Measurements from ENCODE around the gene PARP12.

PARP12 gene

DNA sequence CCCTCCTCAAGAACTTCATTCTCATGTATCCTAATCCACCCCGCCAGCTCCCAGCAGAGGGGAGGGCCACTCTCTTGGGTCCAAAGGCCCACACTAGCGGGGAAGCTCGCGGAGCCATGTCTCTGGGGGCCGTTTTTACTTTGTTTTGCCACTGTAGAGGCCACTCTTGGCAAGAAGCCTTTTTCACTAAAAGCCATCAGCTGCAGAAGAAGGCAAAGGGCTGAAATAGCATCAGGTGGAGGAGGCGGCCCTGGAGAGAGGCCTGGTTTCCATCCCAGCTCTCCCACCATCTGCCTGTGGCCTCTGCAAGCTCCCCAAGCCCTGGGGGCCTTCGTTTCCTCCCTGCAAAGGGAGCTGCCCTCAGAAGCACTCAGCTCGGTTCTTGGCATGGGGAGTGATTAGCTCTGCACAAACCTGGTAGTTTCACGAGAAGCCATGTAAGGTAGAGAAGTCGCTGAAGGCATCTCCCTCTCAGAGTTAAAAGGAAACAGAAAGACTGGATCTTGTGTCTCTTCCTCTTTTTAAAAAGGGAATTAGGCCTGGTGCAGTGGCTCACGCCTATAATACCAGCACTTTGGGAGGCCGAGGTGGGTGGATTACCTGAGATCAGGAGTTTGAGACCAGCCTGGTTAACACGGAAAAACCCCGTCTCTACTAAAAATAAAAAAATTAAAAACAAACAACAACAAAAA, 70.3 kb downstream of the PARP12 start:
- H3K36me3 ChIP-seq = no peaks in the 10 kb centered on the region
- peak; percentile 82 for DNase-seq
- H3K27me3 ChIP-seq = no peaks in the 10 kb centered on the region
- no peaks in the 10 kb centered on the region for H3K9me3 ChIP-seq
- H3K4me1 ChIP-seq = no peaks in the 10 kb centered on the region; the same call in 1 of the 2 replicates
- no peak overlapping the region for H3K4me3 ChIP-seq (ENCODE audit: low read depth, low read length)
- TF ChIP-seq, protein P1, sequence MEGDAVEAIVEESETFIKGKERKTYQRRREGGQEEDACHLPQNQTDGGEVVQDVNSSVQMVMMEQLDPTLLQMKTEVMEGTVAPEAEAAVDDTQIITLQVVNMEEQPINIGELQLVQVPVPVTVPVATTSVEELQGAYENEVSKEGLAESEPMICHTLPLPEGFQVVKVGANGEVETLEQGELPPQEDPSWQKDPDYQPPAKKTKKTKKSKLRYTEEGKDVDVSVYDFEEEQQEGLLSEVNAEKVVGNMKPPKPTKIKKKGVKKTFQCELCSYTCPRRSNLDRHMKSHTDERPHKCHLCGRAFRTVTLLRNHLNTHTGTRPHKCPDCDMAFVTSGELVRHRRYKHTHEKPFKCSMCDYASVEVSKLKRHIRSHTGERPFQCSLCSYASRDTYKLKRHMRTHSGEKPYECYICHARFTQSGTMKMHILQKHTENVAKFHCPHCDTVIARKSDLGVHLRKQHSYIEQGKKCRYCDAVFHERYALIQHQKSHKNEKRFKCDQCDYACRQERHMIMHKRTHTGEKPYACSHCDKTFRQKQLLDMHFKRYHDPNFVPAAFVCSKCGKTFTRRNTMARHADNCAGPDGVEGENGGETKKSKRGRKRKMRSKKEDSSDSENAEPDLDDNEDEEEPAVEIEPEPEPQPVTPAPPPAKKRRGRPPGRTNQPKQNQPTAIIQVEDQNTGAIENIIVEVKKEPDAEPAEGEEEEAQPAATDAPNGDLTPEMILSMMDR (IDR thresholded peaks at IDR 0.05; ENCODE audit: low read depth, low read length) = no peak

DNA sequence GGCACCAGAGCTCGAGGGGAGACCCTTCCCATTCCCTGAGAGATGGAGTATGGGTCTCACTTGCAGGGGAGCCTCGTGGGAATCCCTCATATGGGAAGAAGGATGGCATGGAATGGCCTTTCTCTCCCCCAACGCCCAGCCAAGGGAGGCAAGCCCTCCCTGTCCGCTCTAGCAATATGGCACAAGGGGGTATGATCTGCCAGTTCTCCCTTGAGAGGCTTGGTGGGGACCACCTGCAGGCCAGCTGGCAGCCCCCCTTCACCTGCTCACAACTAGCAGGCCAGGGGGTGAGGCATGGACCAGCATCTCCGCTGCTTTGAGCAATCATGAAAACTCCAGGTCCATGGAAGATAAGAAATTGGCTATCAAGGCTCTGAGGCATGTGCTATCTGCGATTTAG, 70.8 kb downstream of the PARP12 start:
- TF ChIP-seq, protein P1 (IDR thresholded peaks at IDR 0.05; ENCODE audit: low read depth, low read length) = no peak
- Histone ChIP-seq H3K9me3 (no peaks in the 10 kb centered on the region), H3K4me3 (ENCODE audit: low read depth, low read length) (no peak overlapping the region), H3K4me1 (no peaks in the 10 kb centered on the region; the same call in 1 of the 2 replicates), H3K36me3 (no peaks in the 10 kb centered on the region), H3K27me3 (no peaks in the 10 kb centered on the region)
- DNase-seq = no peak

DNA sequence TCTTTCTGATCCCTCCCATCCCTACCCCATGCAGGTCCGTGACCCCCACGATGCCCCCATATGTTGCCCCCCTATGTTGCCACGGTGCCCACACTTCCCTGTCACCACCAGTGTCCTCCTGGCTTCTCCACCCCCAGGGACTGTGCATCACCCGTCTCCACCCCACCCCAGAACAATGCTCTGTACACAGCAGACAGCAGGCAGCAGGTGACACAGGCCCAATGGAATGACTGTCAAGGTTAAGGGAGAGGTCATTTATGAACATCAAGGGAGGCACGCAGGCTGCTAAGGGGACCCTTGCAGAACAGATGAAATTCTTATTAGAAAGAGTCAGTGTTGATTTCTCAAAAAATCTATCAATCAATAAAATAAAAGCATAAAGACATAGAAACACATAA, 71.5 kb downstream of the PARP12 start:
- Histone ChIP-seq H3K9me3 (no peaks in the 10 kb centered on the region), H3K4me1 (no peaks in the 10 kb centered on the region; the same call in 1 of the 2 replicates), H3K36me3 (no peaks in the 10 kb centered on the region), H3K4me3 (ENCODE audit: low read depth, low read length) (no peak overlapping the region), H3K27me3 (no peaks in the 10 kb centered on the region)
- TF ChIP-seq, protein P1 (IDR thresholded peaks at IDR 0.05; ENCODE audit: low read depth, low read length) = no peak
- no peak for DNase-seq

DNA sequence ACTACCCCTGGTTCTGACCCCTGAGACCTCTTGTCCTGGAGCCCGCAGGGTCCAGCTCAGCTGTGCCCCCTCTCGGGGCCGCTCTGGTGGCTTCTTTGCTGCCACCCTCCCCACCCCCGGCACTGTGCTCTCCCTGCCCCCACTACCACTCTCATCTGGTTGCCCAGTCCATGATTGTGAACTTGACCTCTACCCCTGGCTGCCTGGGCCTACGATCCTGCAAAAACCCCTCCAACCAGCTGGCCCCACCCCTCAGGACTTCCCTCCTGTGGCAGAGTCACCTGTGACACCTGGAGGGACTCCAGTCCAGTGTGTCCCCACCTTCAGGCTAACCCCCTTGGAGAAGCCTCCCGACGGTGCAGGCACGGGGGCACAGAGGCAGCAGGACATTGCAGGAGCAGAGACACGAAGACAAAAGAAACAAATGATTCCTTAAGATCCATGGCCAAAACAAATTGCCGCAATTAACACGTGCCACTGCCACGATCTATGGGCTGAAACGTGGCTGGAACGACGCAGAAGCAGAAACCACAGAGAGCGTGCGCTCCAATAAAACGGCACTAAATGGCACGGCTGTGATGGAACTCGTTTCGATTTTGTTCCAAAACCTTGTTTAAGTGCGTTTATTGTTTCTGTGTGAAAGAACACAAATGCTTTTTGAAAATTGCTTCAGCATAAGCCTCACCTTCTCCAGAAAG, 72.0 kb downstream of the PARP12 start:
- Histone ChIP-seq H3K36me3 (no peaks in the 10 kb centered on the region), H3K4me3 (ENCODE audit: low read depth, low read length) (no peak overlapping the region), H3K27me3 (no peaks in the 10 kb centered on the region), H3K9me3 (no peaks in the 10 kb centered on the region), H3K4me1 (no peaks in the 10 kb centered on the region; the same call in 1 of the 2 replicates)
- TF ChIP-seq, protein P1 (IDR thresholded peaks at IDR 0.05; ENCODE audit: low read depth, low read length) = no peak
- DNase-seq = no peak

DNA sequence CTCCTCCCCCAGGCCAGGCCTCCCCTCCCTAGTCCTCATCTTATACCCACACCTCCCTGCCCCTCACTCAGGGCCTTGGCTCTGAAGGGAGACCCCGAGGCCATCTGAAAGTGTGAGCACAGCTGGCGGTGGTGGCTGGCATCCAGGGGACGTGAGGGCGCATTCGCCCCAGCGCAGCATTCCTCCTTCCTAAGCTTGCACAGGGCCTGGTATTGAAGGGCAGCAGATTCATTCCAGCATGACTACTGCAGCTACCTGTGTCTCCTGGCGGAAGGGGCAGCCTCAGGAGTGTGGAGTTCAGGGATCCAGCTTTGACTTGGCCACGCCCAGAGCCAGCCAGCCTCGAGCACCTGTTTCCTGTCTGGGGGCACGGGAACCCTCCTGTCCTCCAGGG, 72.6 kb downstream of the PARP12 start:
- no peak overlapping the region for H3K4me3 ChIP-seq (ENCODE audit: low read depth, low read length)
- H3K36me3 ChIP-seq = no peaks in the 10 kb centered on the region
- no peak for DNase-seq
- TF ChIP-seq, protein P1 (IDR thresholded peaks at IDR 0.05; ENCODE audit: low read depth, low read length) = no peak
- H3K9me3 ChIP-seq = no peaks in the 10 kb centered on the region
- no peaks in the 10 kb centered on the region for H3K27me3 ChIP-seq
- H3K4me1 ChIP-seq = no peaks in the 10 kb centered on the region; the same call in 1 of the 2 replicates

Data from BE2C (cell line).